ENCODE data around the gene SETD3.

DNA sequence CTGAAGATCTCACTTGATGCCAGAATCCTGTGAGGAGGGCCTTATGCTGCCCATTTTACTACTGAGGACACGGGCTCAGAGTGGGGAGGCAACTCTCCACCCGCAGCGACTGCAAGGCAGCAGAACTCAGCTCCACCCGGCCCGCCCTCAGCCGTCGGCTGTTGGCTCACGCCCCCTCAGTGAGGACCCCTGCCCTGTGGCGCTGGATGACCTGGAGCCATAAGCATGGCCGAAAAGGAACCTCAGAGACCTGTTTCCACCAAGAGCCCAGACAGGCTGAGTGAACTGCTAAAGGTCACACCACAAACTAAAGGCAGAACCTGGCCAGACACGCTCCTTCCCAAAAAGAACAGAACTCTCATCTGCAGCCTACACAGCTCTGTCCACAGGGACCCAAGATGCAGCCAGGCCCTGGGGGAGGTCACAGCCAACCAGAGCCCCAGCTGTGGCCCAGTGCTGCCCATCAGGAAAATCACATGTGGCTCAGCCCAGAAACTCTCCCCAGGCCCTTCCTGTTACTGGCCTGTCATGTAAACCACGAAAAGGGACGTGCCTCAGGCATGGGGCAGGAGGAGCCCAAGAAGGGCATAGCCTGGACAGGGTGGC, 33.4 kb upstream of the SETD3 start:
- TF ChIP-seq CTCF (IDR thresholded peaks at IDR 0.05) (no peak), POLR2A (IDR thresholded peaks at IDR 0.05) (no peak)

Data from right lobe of liver (tissue), 4 donors.